H9 (cell line): ENCODE data around the gene SYVN1. TPM values are rescaled to one million over a fixed set of nuclear protein-coding genes. Genes with fewer than 3 reads are reported as not detected.

Source experiments
- DNase-seq: peaks from one replicate; pipeline ENCODE4 v3.0.0-alpha.2; 2017
- H2AFZ ChIP-seq: one replicate; pipeline ENCODE4 v1.6.1; 2013; ENCODE audit warnings: mild to moderate bottlenecking, low read length, control low read depth, moderate library complexity
- H2AK5ac ChIP-seq: 2 replicates; pipeline ENCODE4 v1.6.1; 2013; ENCODE audit warnings: low read length, control low read depth, mixed read lengths; ENCODE audit not compliant: insufficient read length
- H2BK120ac ChIP-seq: one replicate; pipeline ENCODE4 v1.6.1; 2013; ENCODE audit warnings: low read depth, mild to moderate bottlenecking, low read length, control low read depth, inconsistent platforms; ENCODE audit not compliant: poor library complexity, severe bottlenecking
- H2BK12ac ChIP-seq: 2 replicates; pipeline ENCODE4 v1.6.1; 2013; ENCODE audit warnings: low read length, control low read depth, mixed read lengths, low read depth; ENCODE audit not compliant: insufficient read length
- H2BK15ac ChIP-seq: 2 replicates; pipeline ENCODE4 v1.6.1; 2013; ENCODE audit warnings: low read depth, low read length, control low read depth
- H2BK20ac ChIP-seq: one replicate; pipeline ENCODE4 v1.6.1; 2013; ENCODE audit warnings: low read depth, mild to moderate bottlenecking, low read length, control low read depth, inconsistent platforms; ENCODE audit not compliant: poor library complexity, severe bottlenecking
- H2BK5ac ChIP-seq: 2 replicates; pipeline ENCODE4 v1.6.1; 2013; ENCODE audit warnings: low read length, control low read depth, mixed read lengths; ENCODE audit not compliant: insufficient read length
- H3K14ac ChIP-seq: 2 replicates; pipeline ENCODE4 v1.6.1; 2013; ENCODE audit warnings: low read length, control low read depth; ENCODE audit not compliant: insufficient read depth
- H3K18ac ChIP-seq: 2 replicates; pipeline ENCODE4 v1.6.1; 2013; ENCODE audit warnings: low read depth, mild to moderate bottlenecking, mixed read lengths, low read length, control low read depth; ENCODE audit not compliant: insufficient read length
- H3K23ac ChIP-seq: 2 replicates; pipeline ENCODE4 v1.6.1; 2013; ENCODE audit warnings: low read length, control low read depth, mixed read lengths, low read depth; ENCODE audit not compliant: insufficient read length
- H3K23me2 ChIP-seq: 2 replicates; pipeline ENCODE4 v1.6.1; 2013; ENCODE audit warnings: low read depth, mild to moderate bottlenecking, mixed read lengths, low read length, control low read depth; ENCODE audit not compliant: insufficient read length, poor library complexity, severe bottlenecking
- H3K27ac ChIP-seq: 2 replicates; pipeline ENCODE4 v1.5.1; 2013; ENCODE audit warnings: low read length, control low read depth, mixed read lengths, low read depth; ENCODE audit not compliant: insufficient read length
- H3K27me3 ChIP-seq: 2 replicates; pipeline ENCODE4 v1.6.1; 2013; ENCODE audit warnings: low read length, control low read depth, inconsistent platforms; ENCODE audit not compliant: insufficient read depth
- H3K4ac ChIP-seq: 2 replicates; pipeline ENCODE4 v1.6.1; 2013; ENCODE audit warnings: low read depth, mild to moderate bottlenecking, control low read depth, inconsistent platforms, low read length, moderate library complexity
- H3K4me1 ChIP-seq: 2 replicates; pipeline ENCODE4 v1.6.1; 2013; ENCODE audit warnings: low read length, control low read depth, inconsistent platforms; ENCODE audit not compliant: insufficient read depth
- H3K4me2 ChIP-seq: 2 replicates; pipeline ENCODE4 v1.6.1; 2013; ENCODE audit warnings: low read length, control low read depth, mixed read lengths; ENCODE audit not compliant: insufficient read length, insufficient read depth
- H3K56ac ChIP-seq: 2 replicates; pipeline ENCODE4 v1.6.1; 2013; ENCODE audit warnings: low read depth, mild to moderate bottlenecking, mixed read lengths, low read length, control low read depth; ENCODE audit not compliant: insufficient read length
- H3K79me1 ChIP-seq: 2 replicates; pipeline ENCODE4 v1.6.1; 2013; ENCODE audit warnings: low read depth, mild to moderate bottlenecking, moderate library complexity, low read length, control low read depth, inconsistent platforms; ENCODE audit not compliant: insufficient read depth, poor library complexity, severe bottlenecking
- H3K79me2 ChIP-seq: 2 replicates; pipeline ENCODE4 v1.6.1; 2013; ENCODE audit warnings: low read length, control low read depth, inconsistent platforms; ENCODE audit not compliant: insufficient read depth
- H3K9ac ChIP-seq: 2 replicates; pipeline ENCODE4 v1.6.1; 2013; ENCODE audit warnings: low read length, control low read depth, mixed read lengths; ENCODE audit not compliant: insufficient read length; ENCODE audit errors: extremely low read depth
- H3K9me3 ChIP-seq: one replicate; pipeline ENCODE4 v1.6.1; 2013; ENCODE audit warnings: low read depth, low read length, inconsistent platforms; ENCODE audit not compliant: control insufficient read depth
- H3T11ph ChIP-seq: one replicate; pipeline ENCODE4 v1.6.1; 2013; ENCODE audit warnings: mild to moderate bottlenecking, low read length, control low read depth, inconsistent platforms
- H4K20me1 ChIP-seq: one replicate; pipeline ENCODE4 v1.6.1; 2013; ENCODE audit not compliant: control insufficient read depth, insufficient read length, insufficient read depth
- H4K5ac ChIP-seq: 2 replicates; pipeline ENCODE4 v1.6.1; 2013; ENCODE audit warnings: low read depth, mild to moderate bottlenecking, mixed read lengths, low read length, control low read depth; ENCODE audit not compliant: insufficient read length
- H4K8ac ChIP-seq: replicated peaks from 2 replicates; pipeline ENCODE4 v1.6.1; 2013; ENCODE audit warnings: low read length, control low read depth, mixed read lengths, low read depth; ENCODE audit not compliant: insufficient read length
- H4K91ac ChIP-seq: 2 replicates; pipeline ENCODE4 v1.6.1; 2013; ENCODE audit warnings: low read depth, mild to moderate bottlenecking, moderate library complexity, mixed read lengths, low read length, control low read depth; ENCODE audit not compliant: insufficient read length
- H3K27ac Mint-ChIP-seq, 3 experiments: 2 replicates in 2 of 3; 3 replicates in 1 of 3; pipeline ENCODE4 v1.8.0; 2020 to 2021; ENCODE audit warnings: mixed read lengths in 3 of 3, mild to moderate bottlenecking in 1 of 3, moderate library complexity in 1 of 3
- H3K27me3 Mint-ChIP-seq: 2 replicates; pipeline ENCODE4 v1.8.0; 2021; ENCODE audit warnings: low read depth, mild to moderate bottlenecking, moderate library complexity, mixed read lengths
- H3K36me3 Mint-ChIP-seq, 3 experiments: 2 replicates in 2 of 3; 3 replicates in 1 of 3; pipeline ENCODE4 v1.8.0; 2020 to 2021; ENCODE audit warnings: low read depth in 3 of 3, mixed read lengths in 3 of 3; ENCODE audit not compliant: insufficient read depth in 1 of 3
- H3K4me1 Mint-ChIP-seq, 2 experiments: 2 replicates each; pipeline ENCODE4 v1.8.0; 2020; ENCODE audit warnings: mixed read lengths in 2 of 2
- H3K4me3 Mint-ChIP-seq, 2 experiments: 2 replicates in 1 of 2; 3 replicates in 1 of 2; pipeline ENCODE4 v1.8.0; 2020 to 2021; ENCODE audit warnings: mild to moderate bottlenecking in 2 of 2, mixed read lengths in 2 of 2, moderate library complexity in 1 of 2
- H3K9me3 Mint-ChIP-seq, 2 experiments: 2 replicates in 1 of 2; 3 replicates in 1 of 2; pipeline ENCODE4 v1.8.0; 2020; ENCODE audit warnings: mild to moderate bottlenecking in 2 of 2, mixed read lengths in 2 of 2, moderate library complexity in 1 of 2
- CTCF ChIP-seq: fragments of 200-600 bp; sonication (generic); conservative IDR thresholded peaks from 3 replicates; pipeline ENCODE4 v1.8.0; 2021; ENCODE audit warnings: antibody characterized with exemption, mild to moderate bottlenecking
- WGBS: extraction: QIAGEN DNeasy Blood & Tissue Kit; methylation state at CpG from one replicate; pipeline ENCODE4 v1.1.7; 2013; ENCODE audit warnings: missing lambda C conversion rate, low lambda C conversion rate, mixed read lengths; ENCODE audit not compliant: insufficient read length; ENCODE audit errors: extremely low coverage; 5-methylcytosine and 5-hydroxymethylcytosine counted together
- total RNA-seq: library from RNA; stranded (reverse); gene quantifications from 2 replicates; pipeline ENCODE4 v1.2.1, GENCODE V29; 2021

SYVN1 gene
- total RNA-seq, 1 experiment from 2014 or later = 31.6 TPM

- Histone ChIP-seq H3T11ph (no peak overlapping the region), H4K20me1 (no peaks in the 10 kb centered on the region), H2BK20ac (no peak overlapping the region), H3K4me1 (no peaks in the 10 kb centered on the region), H3K79me2 (no peaks in the 10 kb centered on the region), H2AFZ (no peak overlapping the region), H3K14ac (no peak overlapping the region), H4K8ac (no peak overlapping the region), H3K9ac (no peak overlapping the region), H2AK5ac (no peak overlapping the region), H3K27me3 (no peaks in the 10 kb centered on the region), H4K5ac (no peak overlapping the region), H3K4ac (no peak overlapping the region), H2BK12ac (no peak overlapping the region), H3K56ac (no peak overlapping the region), H3K79me1 (no peaks in the 10 kb centered on the region), H3K4me2 (no peak overlapping the region), H2BK5ac (no peak overlapping the region), H4K91ac (no peak overlapping the region), H3K27ac (no peak overlapping the region), H3K18ac (no peak overlapping the region), H2BK15ac (no peak overlapping the region), H3K9me3 (no peaks in the 10 kb centered on the region), H2BK120ac (no peak overlapping the region), H3K23ac (no peak overlapping the region), H3K23me2 (no peaks in the 10 kb centered on the region)
- H3K27ac Mint-ChIP-seq = no peak overlapping the region
- H3K36me3 Mint-ChIP-seq = no peaks in the 10 kb centered on the region
- DNase-seq = no peak
- H3K4me3 Mint-ChIP-seq = no peak overlapping the region
- H3K27me3 Mint-ChIP-seq = peaks cover 18% of the 10 kb centered on the region
- H3K4me1 Mint-ChIP-seq = peaks cover 5 to 6% of the 10 kb centered on the region in 2 experiments; a peak in 3 of 4 replicates
- peaks cover 5 to 8% of the 10 kb centered on the region in 2 experiments; a peak in 4 of 5 replicates for H3K9me3 Mint-ChIP-seq
- no CpG with 5 or more reads among the region's 2 CpGs for WGBS
- TF ChIP-seq CTCF = no peak
These were observed 13.2 kb upstream of the SYVN1 start for GRCh38 chr11:65147352-65148075.
